ENCODE results near the gene BRD3OS. TPM values are rescaled to one million over a fixed set of nuclear protein-coding genes. Genes with fewer than 3 reads are reported as not detected.

Gene BRD3OS
- total and polyA plus RNA-seq, 2 of the 13 experiments (the other 11 are each of a cell fraction or from before 2014, with no cell fraction given): 4.9 to 5.7 TPM

GRCh38 chr9:133978226-133978898 is 46.9 kb upstream of the BRD3OS start (continued):
- TF ChIP-seq NR2C2 (CRISPR knock-in tag; IDR thresholded peaks at IDR 0.05; ENCODE audit: borderline replicate concordance): no peak
- no peak for TF ChIP-seq GMEB2 (CRISPR knock-in tag; IDR thresholded peaks at IDR 0.05; ENCODE audit: low read depth)
- TF ChIP-seq, protein P1, sequence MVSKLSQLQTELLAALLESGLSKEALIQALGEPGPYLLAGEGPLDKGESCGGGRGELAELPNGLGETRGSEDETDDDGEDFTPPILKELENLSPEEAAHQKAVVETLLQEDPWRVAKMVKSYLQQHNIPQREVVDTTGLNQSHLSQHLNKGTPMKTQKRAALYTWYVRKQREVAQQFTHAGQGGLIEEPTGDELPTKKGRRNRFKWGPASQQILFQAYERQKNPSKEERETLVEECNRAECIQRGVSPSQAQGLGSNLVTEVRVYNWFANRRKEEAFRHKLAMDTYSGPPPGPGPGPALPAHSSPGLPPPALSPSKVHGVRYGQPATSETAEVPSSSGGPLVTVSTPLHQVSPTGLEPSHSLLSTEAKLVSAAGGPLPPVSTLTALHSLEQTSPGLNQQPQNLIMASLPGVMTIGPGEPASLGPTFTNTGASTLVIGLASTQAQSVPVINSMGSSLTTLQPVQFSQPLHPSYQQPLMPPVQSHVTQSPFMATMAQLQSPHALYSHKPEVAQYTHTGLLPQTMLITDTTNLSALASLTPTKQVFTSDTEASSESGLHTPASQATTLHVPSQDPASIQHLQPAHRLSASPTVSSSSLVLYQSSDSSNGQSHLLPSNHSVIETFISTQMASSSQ (IDR thresholded peaks at IDR 0.05; ENCODE audit: low read depth): peak; percentile 51; the same call in 1 of the 2 replicates
- TF ChIP-seq, protein P1 (CRISPR knock-in tag; IDR thresholded peaks at IDR 0.05; ENCODE audit: borderline replicate concordance): peak; percentile 57; the same call in 1 of the 2 replicates
- TF ChIP-seq, protein P2, sequence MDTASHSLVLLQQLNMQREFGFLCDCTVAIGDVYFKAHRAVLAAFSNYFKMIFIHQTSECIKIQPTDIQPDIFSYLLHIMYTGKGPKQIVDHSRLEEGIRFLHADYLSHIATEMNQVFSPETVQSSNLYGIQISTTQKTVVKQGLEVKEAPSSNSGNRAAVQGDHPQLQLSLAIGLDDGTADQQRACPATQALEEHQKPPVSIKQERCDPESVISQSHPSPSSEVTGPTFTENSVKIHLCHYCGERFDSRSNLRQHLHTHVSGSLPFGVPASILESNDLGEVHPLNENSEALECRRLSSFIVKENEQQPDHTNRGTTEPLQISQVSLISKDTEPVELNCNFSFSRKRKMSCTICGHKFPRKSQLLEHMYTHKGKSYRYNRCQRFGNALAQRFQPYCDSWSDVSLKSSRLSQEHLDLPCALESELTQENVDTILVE (CRISPR knock-in tag; IDR thresholded peaks at IDR 0.05): no peak
- no peak for TF ChIP-seq MAFF (IDR thresholded peaks at IDR 0.05; ENCODE audit: low read depth, low read length)
- no peak for TF ChIP-seq BORCS8-MEF2B (CRISPR knock-in tag; IDR thresholded peaks at IDR 0.05)
- TF ChIP-seq POGK (CRISPR knock-in tag; conservative IDR thresholded peaks at IDR 0.05): 0 out of 2 replicates have a peak, but pooled peaks have one; percentile 48
- TF ChIP-seq LCORL (IDR thresholded peaks at IDR 0.05): no peak
- TF ChIP-seq LCORL (CRISPR knock-in tag; IDR thresholded peaks at IDR 0.05): peak; percentile 96
- no peak for TF ChIP-seq MAFK (conservative IDR thresholded peaks at IDR 0.05 in 1 of 2, IDR thresholded peaks at IDR 0.05 in 1 of 2; ENCODE audit: low read length in 2 of 2)
- peak; percentile 4; the same call in 1 of the 2 replicates for TF ChIP-seq ZNF891 (CRISPR knock-in tag; IDR thresholded peaks at IDR 0.05)
- no peak for TF ChIP-seq ZSCAN30 (CRISPR knock-in tag; IDR thresholded peaks at IDR 0.05)
- TF ChIP-seq ATF7 (IDR thresholded peaks at IDR 0.05): no peak
- no peak for TF ChIP-seq ATF7 (CRISPR knock-in tag; IDR thresholded peaks at IDR 0.05)
- TF ChIP-seq NR2F1 (CRISPR knock-in tag; IDR thresholded peaks at IDR 0.05): no peak; a peak in 1 of 4 replicates
- TF ChIP-seq PRPF4 (IDR thresholded peaks at IDR 0.05; ENCODE audit: low read depth, low read length, poor library complexity, severe bottlenecking): no peak
- no peak for TF ChIP-seq PHF5A (CRISPR knock-in tag; IDR thresholded peaks at IDR 0.05; ENCODE audit: low read depth, unreplicated experiment)
- no peak for TF ChIP-seq EED (CRISPR knock-in tag; IDR thresholded peaks at IDR 0.05)
- no peak for TF ChIP-seq MED13 (CRISPR knock-in tag; IDR thresholded peaks at IDR 0.05)
- no peak for TF ChIP-seq ZNF34 (CRISPR knock-in tag; IDR thresholded peaks at IDR 0.05; ENCODE audit: borderline replicate concordance)
